Right forelimb (tissue), 1 donor: Measurements from ENCODE around the gene SPTB.

Experiments
- DNase-seq: peaks from one replicate; pipeline ENCODE4 v3.0.0-alpha.2; 2018

Gene SPTB

DNA sequence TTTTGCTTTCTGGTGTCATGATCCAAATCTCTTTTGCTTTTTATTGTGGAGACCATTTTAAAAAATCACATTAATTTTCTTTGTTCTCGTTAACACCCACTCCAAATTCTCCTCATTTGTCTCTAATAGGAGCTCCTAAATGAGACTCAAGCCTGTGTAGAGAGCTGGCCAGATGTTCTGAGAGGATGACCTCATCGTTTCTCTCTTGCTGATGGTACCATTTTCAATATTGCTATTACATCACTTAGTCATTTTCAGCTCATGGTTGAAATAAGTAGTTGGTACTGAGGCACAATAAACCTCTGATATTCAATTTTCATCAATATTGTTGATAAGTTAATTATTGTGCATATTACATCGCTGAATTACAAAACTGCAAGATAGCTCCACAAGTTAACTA, 31.5 kb downstream of the SPTB start:
- DNase-seq = no peak

DNA sequence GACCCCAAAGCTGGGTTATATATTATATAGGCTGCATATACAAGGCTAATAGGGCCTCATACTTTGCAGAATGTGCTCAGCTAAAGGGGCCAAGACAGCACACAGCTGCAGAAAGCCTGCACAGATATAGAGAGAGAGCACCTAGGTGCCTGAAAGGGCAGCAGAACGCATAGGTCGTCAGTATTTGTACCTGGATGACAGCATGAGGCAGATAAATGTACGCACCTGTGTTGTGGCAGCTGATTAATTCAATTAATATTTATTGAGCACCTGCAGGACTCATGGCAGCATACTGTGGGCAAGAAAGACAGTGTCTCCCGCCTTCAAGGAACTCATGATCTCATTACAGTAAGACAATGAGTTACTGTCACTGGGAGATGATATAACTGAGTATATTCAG, 33.4 kb downstream of the SPTB start:
- DNase-seq = no peak

DNA sequence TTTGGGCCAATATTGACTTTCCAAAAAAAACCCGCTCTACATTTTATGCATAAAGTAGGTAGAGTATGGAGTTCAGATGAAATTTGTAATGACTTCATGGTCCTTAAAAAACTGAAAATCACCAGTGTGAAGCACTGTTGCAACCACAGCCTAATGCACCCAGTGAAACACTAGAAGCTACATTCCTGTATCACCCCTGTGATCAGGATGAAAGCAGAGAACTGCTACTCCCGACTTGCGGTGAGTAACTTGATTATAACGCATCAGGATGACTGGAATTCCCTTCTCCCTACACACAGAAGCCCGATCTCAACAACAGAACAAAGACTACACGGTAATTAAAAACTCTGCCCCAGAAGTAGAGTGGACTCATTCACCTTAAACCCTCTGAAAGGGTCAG, 33.8 kb downstream of the SPTB start:
- no peak for DNase-seq

DNA sequence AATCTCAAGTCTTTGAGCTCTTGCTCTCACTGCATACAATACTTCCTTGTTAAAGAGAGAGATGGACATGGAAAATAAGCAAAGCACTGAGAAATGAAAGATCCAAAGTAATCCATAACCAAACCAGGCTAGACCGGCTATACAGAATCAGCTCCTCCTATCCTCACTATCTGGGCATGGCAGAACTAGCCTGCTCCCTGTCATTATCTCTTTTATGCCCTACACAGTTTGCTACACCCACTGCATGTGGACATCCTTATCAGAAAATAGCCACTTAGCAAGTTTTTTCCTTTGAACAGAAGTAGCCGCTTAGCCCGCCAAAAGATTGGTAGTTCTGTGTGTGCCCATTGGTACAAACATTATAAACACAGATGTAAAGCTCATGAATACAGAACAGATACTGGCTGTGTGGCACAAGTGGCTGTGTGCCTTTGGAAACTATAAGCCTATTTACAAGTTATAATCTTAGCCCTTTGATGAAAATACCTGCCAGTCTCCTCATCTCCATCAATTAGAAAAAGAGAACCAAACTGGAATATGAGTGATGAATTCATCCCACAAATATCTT, 34.7 kb downstream of the SPTB start:
- no peak for DNase-seq

DNA sequence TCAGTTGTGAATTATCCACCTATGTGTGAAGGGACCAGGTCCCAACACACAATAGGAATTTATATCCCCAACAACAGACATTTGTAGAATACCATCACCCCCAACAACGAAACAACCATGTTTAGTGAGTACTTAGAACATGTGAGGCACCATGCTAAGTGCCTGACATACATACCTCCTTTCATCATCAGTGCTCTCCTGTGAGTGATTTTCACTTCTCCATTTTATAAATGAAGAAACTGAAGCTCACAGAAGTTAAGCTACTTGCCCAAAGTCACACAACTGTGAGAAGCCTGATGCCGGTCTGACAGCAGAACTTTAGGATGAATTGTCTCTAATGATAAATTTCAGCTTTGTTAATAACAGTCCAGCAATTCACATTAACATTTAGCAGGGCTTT, 35.4 kb downstream of the SPTB start:
- DNase-seq = no peak

DNA sequence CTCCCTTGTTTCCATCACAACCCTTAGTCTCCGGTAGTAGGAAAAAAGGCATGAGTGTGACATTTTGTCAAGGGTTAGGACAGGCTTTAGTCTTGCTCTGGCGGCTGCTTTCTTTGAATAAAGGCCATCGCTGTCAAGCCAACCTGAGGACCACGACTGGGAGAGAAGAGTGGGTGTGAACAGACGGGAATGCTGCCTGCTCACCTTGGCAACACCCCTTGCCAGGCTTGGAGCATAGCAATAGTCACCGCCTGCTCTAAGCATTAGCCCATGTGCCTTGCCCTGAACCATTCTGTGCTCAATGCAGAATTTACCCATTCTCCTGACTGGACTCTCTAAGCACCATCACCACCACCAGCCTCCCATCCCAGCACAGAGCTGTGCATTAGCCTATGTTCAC, 36.2 kb downstream of the SPTB start:
- no peak for DNase-seq

DNA sequence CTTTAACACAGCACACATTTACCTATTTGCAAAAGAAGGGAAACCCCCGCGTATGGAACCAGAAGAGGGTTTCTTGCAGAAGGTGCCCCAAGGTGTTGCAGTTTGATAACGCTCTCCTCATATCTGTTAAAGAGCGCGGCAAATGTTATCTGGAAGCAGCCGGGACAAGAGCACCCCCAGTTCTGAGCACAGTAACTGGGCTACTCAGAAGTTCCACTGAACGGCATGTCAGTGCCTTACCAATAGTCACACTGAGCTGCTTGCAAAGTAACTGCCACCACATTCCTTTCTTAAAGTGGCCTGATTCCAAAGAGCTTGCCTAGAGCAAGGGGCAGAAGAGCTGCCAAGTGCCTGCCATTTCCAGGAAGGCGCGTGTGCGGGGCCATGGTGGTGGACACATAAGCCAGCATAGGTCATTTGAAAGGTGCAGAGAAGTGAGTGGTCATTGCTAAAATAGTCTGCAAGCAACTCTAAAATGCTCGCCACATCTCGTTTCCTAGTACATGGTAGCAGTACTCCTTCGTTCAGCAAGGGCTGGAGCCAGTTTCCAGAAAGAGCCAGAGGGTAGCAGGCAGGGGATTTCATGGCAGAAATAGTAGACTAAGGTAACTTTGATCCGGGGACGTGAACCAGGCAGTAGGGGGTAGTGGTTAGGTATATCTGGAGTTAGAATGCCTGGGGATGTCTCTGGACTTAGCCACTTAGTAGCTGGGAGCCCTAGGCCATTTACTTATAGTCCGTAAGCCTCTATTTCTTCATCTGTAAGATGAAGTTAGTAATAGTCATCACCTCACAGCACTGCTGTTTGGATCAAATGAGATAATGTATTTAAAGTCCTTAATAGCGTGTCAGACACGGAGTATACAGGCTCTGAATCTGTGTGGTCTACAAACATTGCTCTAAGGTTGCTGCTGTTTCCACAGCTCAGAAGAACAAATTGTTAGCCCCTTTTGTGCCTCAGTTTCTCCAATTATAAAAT, 37.6 kb downstream of the SPTB start:
- no peak for DNase-seq

DNA sequence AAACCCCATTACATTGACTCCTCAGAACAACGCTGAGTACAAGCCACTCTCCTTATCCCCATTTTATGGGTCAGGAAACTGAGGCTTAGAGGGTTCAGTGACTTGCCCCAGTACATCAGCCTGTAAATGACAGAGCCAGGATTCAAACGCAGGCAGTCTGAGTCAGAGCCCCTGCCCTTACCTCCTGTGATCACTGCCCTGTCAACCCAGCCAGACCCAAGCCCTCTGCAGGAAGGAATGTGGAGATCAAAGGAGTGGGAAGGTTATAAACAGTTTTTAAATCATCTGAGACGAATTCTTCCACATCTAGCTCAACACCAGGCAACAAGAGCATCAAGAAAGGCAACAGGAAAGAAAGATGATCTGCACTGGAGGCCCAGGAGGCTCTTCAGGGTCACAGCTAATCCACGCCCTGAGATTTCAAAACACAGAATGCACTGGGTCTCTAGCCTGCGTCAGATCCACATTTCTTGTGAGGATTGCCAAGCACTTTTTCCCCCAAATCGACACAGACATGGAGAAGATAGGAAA, 38.5 kb downstream of the SPTB start:
- no peak for DNase-seq

DNA sequence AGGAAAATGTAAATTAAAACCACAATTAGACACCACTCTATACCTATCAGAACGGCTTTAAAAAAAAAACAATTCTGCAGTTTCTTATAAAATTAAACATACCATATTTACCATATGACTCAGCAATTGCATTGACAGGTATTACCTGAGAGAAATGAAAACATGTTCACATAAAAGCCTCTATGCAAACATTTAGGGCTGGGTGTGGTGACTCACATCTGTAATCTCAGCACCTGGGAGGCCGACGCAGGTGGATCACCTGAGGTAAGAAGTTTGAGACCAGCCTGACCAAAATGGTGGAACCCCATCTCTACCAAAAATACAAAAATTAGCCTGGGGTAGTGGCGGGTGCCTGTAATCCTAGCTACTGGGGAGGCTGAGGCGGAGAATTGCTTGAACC, 41.1 kb downstream of the SPTB start:
- DNase-seq = no peak

DNA sequence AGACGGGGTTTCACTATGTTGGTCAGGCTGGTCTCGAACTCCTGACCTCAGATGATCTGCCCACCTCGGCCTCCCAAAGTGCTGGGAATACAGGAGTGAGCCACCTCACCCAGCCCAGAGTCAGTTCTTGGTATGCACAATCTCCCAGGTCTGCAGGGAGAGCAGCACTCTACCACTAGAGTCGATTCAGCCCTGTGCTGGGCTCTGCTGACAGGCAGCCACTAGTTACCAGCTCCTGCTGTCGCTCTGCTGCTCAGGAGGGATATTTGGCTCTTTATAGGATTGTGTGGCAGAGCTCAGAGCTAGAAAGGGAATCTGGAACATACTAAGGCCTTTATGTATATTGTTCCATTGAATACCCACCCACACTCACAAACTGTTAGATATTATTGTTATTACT, 44.3 kb downstream of the SPTB start:
- no peak for DNase-seq

DNA sequence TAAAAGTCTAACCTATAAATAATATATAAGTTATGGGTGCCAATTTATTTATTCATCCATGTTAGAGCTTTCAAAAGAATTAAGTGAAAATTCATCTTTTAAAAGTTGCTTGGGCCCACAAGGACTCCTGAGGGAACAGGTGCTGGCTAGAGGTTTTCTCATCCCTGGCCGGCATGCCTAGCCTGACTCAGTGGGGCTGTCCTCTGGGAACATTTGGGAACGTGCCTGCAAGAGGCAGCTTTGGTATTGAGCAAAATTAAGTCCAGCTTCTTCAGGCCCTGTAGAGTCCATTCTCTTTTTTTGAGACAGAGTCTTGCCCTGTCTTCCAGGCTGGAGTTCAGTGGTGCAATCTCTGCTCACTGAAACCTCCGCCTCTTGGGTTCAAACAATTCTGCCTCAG, 44.7 kb downstream of the SPTB start:
- no peak for DNase-seq

DNA sequence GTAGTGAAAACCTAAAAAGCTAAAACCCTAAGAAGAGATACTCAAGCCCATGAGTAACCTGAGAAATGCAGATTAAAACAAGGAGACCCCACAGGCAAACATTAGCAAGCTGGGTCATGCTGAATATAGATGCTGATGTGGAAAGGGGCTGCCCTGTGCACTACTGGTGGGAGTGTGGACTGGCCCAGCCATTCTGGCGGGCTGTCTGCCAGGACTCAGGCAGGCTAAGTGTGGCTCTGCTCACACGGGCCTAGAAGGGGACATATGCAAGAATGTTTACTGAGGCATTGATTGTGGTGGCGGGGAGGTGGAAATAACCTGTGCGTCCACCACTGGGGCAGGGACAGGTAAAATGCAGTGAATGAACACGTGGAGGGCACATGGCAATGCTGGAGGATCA, 48.3 kb downstream of the SPTB start:
- no peak for DNase-seq

DNA sequence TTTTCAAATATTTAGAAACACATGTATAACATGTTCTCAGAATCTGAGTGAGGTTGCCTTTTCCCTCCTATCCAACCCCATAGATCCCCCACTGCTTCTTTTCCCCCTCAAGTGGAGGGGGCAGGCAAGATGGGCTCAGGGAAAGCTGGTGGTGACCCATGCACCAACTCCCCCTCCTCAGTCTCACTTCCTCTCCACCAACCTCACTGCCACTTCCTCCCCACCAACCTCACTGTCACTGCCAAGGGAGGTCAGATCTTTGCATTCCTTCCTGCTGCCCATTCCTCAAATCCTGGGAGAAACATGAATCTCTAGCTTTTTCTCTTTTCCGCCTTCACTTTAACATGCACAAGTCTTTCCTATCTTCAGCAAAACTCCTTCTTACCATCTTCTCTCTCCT, 48.7 kb downstream of the SPTB start:
- DNase-seq = no peak

DNA sequence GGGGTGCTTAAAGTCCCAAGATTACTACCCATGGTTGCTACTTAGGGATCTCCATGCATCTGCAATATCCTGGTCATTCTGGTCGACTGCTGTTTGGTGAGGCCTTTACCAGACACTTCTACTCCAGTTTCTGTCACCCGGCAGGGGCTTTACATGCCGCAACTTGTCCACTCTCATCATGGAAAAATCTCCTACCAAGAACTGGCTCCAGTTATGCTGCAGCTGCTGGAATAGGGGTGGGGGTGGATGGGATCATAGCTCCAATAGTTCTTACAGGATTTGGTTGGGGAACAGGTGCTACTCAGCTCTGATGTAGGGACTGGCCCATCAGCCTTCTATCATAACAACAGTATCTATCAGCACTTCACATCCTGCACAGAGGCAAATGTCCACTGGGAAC, 51.6 kb downstream of the SPTB start:
- no peak for DNase-seq

DNA sequence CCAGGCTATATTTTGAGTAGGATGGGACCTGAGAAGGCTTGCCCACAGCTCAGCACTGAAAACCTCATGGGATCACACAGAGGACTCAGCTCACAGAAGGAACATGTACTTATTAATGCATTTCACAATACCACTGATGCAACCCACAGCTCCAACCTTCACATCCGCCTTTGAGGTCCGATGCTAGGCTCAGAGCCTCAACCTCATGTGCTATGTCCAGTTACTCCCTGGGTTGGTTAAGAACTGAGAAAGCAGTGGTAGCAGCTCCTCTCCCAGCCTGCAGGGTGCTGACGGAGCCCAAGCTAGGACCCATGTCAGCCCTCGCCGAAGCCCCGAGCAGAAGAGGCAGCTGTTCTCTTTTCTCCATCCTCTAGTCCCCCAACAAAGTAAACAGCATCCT, 52.9 kb downstream of the SPTB start:
- no peak for DNase-seq

DNA sequence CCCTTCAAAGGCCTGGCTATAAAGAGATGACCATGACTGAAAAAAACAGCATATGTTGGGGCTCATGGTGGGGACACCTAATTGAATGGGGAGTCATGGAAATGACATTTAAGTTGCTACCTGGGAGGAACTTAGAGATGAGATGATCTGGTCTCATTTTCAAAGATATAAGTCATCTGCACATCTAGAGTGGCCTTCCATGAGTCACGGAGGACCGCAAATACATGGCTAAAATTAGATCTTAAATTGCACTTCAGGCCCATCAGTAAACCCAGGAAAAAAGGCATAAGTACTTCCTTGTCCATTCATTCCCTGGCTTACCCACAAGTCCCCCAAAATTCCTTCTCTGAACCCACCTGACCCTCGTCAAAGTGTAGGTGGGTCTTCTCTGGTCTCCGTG, 53.4 kb downstream of the SPTB start:
- DNase-seq = no peak

DNA sequence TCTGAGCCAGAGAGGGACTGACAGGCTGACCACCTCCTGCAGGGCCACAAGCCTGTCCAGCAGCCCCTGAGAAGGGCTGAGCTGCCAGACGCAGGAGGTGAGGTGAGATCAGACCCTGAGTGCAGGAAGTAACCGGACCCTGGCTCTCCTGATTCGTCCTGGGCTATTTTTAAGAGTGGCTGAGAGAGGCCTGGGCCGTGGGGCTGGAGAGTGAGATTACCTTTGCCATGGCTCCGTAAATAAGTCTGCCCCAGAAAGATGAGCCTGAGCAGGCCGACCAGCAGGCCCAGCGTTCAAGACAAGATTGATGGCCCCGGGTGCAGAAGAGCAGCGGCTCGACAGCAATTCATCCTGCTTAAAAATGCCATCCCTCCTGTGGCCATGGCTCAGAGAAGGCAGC, 54.2 kb downstream of the SPTB start:
- DNase-seq = no peak

DNA sequence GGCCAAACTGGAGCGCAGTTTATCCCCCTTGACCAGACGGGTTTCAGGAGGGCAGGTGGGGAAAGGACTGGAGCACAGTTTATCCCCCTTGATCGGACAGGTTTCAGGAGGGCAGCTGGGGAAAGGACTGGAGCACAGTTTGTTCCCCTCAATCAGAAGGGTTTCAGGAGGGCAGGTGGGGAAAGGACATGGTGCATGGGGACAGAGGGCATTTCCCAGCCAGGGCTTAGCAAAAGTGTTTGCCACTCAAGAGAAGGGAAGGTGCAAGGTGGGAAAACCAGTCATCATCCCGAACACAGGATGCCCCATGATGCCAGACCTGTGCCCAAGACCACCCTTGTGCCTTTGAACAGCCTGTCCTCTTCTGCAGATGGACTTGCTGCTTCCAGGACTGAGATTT, 54.7 kb downstream of the SPTB start:
- DNase-seq = no peak

DNA sequence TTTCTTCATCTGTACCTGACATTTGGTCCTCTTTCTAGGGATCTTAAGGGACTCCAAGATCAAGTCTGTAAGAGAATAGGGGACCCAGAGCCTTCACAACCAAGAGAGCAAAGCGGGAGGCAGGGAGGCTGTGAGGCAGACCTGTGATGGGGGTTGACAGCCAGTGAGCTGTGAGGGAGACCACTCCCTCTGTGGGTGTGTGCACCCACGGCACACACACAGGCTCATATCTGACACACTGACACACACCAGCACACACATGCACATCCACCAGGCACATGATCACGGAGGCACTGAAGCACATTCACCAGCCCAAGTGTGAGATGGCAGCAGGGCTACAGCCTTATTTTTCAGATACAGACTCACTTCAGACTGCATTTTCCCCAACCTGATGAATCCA, 55.2 kb downstream of the SPTB start:
- DNase-seq = no peak

DNA sequence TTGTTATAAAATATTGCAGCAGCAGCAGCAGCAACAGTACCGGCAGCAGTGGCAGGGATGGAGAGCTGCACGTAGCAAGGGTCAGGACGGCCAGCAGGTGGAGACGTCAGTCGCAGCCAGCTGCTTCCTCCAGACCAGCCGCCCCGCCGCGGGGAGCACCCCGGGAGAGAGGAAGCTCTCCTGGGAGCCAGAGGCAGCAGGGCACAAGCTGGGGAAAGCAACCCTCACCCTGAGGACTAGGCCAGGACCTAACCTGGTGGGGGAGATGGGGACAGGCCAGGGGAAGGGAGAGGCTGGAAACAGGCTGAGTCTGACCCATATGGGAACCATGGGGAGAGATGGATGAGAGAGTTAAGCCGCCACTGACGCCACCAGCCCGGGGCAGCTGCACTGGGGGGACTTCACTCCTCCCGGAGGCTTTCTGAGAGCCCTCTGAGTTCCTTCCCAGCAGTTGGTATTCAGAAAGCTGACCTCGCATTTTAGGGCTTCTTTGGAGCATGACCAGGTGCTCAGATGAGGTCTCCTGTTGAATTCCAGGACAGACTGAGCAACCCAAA, 56.3 kb downstream of the SPTB start:
- DNase-seq = peak; percentile 74

DNA sequence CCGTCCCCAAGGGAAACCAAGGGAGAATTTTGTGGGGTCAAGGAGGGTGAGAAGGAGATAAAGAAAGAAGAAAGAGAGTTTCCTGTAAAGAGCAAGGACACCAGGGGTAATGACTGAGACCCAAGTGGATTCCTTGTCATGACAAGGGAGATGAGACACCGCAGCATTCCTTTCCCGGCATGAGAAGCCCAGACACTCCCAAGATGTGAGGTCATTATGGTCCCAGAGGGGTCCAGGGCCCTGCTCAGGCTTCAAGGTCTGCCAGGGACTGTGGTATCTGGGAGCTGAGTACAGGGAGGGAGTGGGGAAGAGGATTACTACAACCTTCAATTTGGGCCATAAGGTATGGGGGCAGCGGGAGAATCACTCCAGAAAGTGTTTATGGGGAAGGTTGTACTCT, 58.1 kb downstream of the SPTB start:
- no peak for DNase-seq

DNA sequence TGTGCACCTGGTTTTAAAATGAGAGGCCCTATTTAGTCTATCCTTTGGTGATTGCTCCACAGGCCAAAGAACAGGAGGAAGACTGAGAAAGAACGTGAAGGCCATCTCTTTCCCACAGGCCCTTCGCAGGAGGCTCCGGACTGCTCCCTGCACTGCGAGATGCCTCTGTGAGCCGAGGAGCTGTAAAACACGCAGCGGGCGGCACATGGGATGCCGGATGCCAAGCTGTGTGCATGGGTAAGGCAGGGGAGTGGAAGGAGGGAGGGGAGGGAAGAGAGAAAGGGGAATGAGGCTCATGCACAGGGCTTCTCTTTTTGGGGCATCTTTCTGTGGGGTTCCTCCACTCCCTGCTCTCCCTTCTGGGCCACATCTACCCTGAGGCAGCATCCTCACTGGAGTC, 61.6 kb downstream of the SPTB start:
- DNase-seq = no peak

DNA sequence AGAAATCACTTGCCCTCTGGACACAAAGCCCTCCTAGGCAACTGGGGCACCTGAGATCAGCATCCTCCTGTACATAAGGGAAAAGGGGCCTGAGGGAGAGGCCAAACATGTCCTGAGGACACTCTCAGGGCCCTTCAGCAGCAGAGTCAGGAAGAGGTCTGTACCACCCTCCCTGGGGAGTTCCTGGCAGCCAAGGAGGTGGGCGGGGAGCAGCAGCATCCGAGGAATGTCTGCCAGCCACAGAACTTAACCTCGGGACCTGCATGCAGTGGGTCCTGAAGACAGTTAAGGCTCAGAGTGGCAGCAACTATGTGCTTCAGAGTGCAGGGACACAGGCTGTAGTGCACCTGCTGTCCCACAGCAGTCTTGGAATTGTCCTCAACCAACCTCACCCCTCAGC, 62.1 kb downstream of the SPTB start:
- no peak for DNase-seq

DNA sequence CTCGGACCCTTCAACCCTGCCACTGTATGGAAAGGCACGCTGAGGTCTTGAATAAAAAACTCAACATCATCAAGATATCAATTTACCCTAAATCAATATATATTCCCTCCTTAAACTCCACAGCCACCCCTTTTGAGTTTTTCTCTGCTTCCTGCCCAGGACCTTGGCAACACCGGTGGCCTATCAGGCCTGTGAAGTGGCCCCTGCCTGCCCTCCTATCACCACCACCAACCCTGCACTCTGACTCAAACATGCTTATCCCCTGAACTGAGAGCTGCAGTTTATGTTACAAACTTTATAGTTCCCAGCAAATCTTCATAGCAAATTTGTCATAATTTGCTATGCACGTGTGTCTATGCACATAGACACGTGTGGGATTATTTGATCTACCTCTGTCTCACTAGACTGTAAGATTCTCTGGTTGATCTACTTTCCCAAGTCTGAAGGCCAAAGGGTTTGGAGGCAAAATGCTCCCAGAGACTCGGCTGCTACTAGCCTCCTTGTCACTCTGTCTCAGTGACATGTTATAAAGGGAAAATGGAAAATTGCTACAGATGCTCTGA, 63.4 kb downstream of the SPTB start:
- DNase-seq = no peak
